ENCODE data around the gene B4GALNT2. TPM values are rescaled to one million over a fixed set of nuclear protein-coding genes. Genes with fewer than 3 reads are reported as not detected.

B4GALNT2 gene
- total and polyA plus RNA-seq, 2 of the 8 experiments (the other 6 are each of a cell fraction or from before 2014, with no cell fraction given): not detected

- no peaks in the 10 kb centered on the region for H3K79me2 ChIP-seq (ENCODE audit: control insufficient read depth in 1 of 2, insufficient read depth in 2 of 2, low read length in 2 of 2)
- POLR2A ChIA-PET (ENCODE audit: partially characterized antibody): interaction anchor here (0.7 to 2.0 kb wide), 7 partner anchors 9 to 200 kb away, joined by 3 to 6 read pairs (median 4); partner anchors contain the start of genes ABI3, GNGT2 and PHOSPHO1
- CTCF ChIA-PET (ENCODE audit: partially characterized antibody): interaction anchor here (0.6 to 7.3 kb wide), 6 partner anchors 14 to 386 kb away, joined by 3 to 43 read pairs (median 4); no protein-coding TSS in a partner anchor
- no peak overlapping the region for H2BK15ac ChIP-seq (ENCODE audit: low read length)
- H3K14ac ChIP-seq (ENCODE audit: insufficient read length): no peak overlapping the region
- H2BK20ac ChIP-seq (ENCODE audit: low read length): no peak overlapping the region
- no peak overlapping the region for H3K27ac ChIP-seq (ENCODE audit: low read depth, low read length)
- no peaks in the 10 kb centered on the region for H3K23me2 ChIP-seq (ENCODE audit: low read depth, low read length)
- H4K5ac ChIP-seq (ENCODE audit: insufficient read length, low read depth, low read length): no peak overlapping the region
- H3K4me3 ChIP-seq (ENCODE audit: extremely low read depth in 1 of 4, insufficient read depth in 2 of 4, low read depth in 3 of 4, low read length in 4 of 4): no peak overlapping the region
- DNase-seq (ENCODE audit: low read depth in 1 of 2, low spot score in 2 of 2): no peak
- no peak overlapping the region for H3K4me2 ChIP-seq (ENCODE audit: insufficient read depth in 1 of 2, low read depth in 2 of 2, low read length in 2 of 2)
- no peaks in the 10 kb centered on the region for H4K20me1 ChIP-seq (replicated peaks in 1 of 2; ENCODE audit: control insufficient read depth in 1 of 2, insufficient read depth in 2 of 2, low read length in 2 of 2)
- no peak overlapping the region for H3K56ac ChIP-seq (replicated peaks; ENCODE audit: insufficient read length, low read depth, low read length)
- no peak overlapping the region for H3K9ac ChIP-seq (replicated peaks in 1 of 4; ENCODE audit: extremely low read depth in 1 of 4, low read depth in 3 of 4, low read length in 3 of 4)
- no peak overlapping the region for H2BK5ac ChIP-seq (ENCODE audit: low read depth, low read length)
- no peak overlapping the region for H3K23ac ChIP-seq (ENCODE audit: insufficient read length)
- no peak overlapping the region for H4K8ac ChIP-seq (ENCODE audit: extremely low read depth, insufficient read depth, low read length)
- no peaks in the 10 kb centered on the region; a peak in 1 of 7 replicates for H3K27me3 ChIP-seq (replicated peaks in 1 of 4; ENCODE audit: control insufficient read depth in 3 of 4, extremely low read depth in 1 of 4, insufficient read depth in 3 of 4, low read length in 3 of 4)
- H2BK120ac ChIP-seq (replicated peaks; ENCODE audit: low read depth, low read length): no peak overlapping the region
- H2AFZ ChIP-seq (ENCODE audit: low read length): no peak overlapping the region
- no peak overlapping the region for H3K18ac ChIP-seq (ENCODE audit: extremely low read depth, low read length)
- no peak overlapping the region for H2AK5ac ChIP-seq (ENCODE audit: low read depth, low read length)
- no peaks in the 10 kb centered on the region for H3K36me3 ChIP-seq (ENCODE audit: control insufficient read depth in 2 of 4, insufficient read depth in 4 of 4, low read length in 3 of 4)
- no peaks in the 10 kb centered on the region for H3K4me1 ChIP-seq (replicated peaks in 1 of 4; ENCODE audit: control insufficient read depth in 3 of 4, insufficient read depth in 4 of 4, low read length in 3 of 4)
- no peak overlapping the region for H4K91ac ChIP-seq (replicated peaks; ENCODE audit: insufficient read length, low read length)
- H3K79me1 ChIP-seq (ENCODE audit: low read depth, low read length): no peaks in the 10 kb centered on the region
- FAIRE-seq: no peak
- no peak overlapping the region for H2BK12ac ChIP-seq (ENCODE audit: low read depth, low read length)
- WGBS, 2 experiments (ENCODE audit: extremely low coverage in 1 of 2, insufficient coverage in 1 of 2, insufficient read length in 1 of 2, insufficient replicate concordance in 2 of 2, low coverage in 1 of 2, low lambda C conversion rate in 2 of 2, missing lambda C conversion rate in 1 of 2): 89% methylated on average over 13 of the region's 13 CpGs; no CpG with 5 or more reads in 1 of the 2 experiments
- no peaks in the 10 kb centered on the region for H3K9me3 ChIP-seq (ENCODE audit: insufficient read depth in 2 of 2, low read depth in 1 of 2, low read length in 1 of 2)
- H3K4ac ChIP-seq (replicated peaks; ENCODE audit: insufficient read length, low read depth, low read length): no peak overlapping the region
- no peak for TF ChIP-seq RAD21 (IDR thresholded peaks at IDR 0.05 in 1 of 2, conservative IDR thresholded peaks at IDR 0.05 in 1 of 2; ENCODE audit: low read depth in 2 of 2, low read length in 2 of 2)
- TF ChIP-seq SP2 (IDR thresholded peaks at IDR 0.05; ENCODE audit: low read length): no peak
- no peak for TF ChIP-seq EP300 (IDR thresholded peaks at IDR 0.05; ENCODE audit: borderline replicate concordance in 1 of 2, low read depth in 2 of 2, low read length in 2 of 2)
- TF ChIP-seq CBX8 (IDR thresholded peaks at IDR 0.05; ENCODE audit: borderline replicate concordance, low read depth, low read length): no peak
- no peak for TF ChIP-seq TBP (IDR thresholded peaks at IDR 0.05; ENCODE audit: low read depth, low read length)
- no peak for TF ChIP-seq RBBP5 (IDR thresholded peaks at IDR 0.05; ENCODE audit: borderline replicate concordance, low read depth, low read length)
- TF ChIP-seq TEAD4 (IDR thresholded peaks at IDR 0.05; ENCODE audit: low read depth, low read length): no peak
- no peak for TF ChIP-seq SUZ12 (IDR thresholded peaks at IDR 0.05; ENCODE audit: low read length)
- no peak for TF ChIP-seq RNF2 (IDR thresholded peaks at IDR 0.05; ENCODE audit: borderline replicate concordance, low read depth, low read length, missing control alignments, poor library complexity, severe bottlenecking)
- no peak for TF ChIP-seq HDAC6 (IDR thresholded peaks at IDR 0.05; ENCODE audit: low read depth, low read length)
- TF ChIP-seq SP1 (IDR thresholded peaks at IDR 0.05; ENCODE audit: low read depth, low read length): no peak
- no peak for TF ChIP-seq ZNF274 (IDR thresholded peaks at IDR 0.05; ENCODE audit: borderline replicate concordance, extremely low read depth, low read length)
Measured at GRCh38 chr17:49200423-49201083, 68.0 kb downstream of the B4GALNT2 start.
